HG03039 (cell line): ENCODE results near the gene SH3RF1.
A peak's percentile ranks its signal among the peaks of the same experiment; 100 is the strongest.

Experiments
- ATAC-seq: cut with Tn5 transposase; IDR thresholded peaks from one replicate; pipeline ENCODE4 v1.9.1; 2021; ENCODE audit warnings: mild to moderate bottlenecking, moderate library complexity; ENCODE audit not compliant: unreplicated experiment

The SH3RF1 gene

GRCh38 chr4:169110633-169111032, 160.1 kb downstream of the SH3RF1 start:
- ATAC-seq, result no peak

GRCh38 chr4:169109035-169109675, 161.6 kb downstream of the SH3RF1 start:
- ATAC-seq, result no peak

DNA sequence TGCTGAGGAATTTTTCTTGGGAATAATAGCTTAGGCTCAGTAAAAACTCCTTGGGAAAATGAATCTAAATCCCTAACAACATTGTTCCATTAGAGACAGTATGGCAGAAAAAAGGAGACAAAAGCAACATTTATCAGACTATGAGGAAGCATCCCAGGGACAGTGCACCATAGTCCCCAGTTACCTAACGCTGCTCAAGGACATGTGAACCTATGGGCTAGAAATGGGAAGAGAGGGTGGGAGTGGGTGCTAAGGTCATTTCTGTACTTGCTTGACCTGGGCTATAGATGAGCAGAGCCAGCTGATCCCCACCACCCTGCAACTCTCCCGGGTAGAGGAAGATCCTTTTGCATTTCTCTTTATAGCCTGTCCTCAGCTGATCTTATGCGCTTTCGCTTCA, 162.5 kb downstream of the SH3RF1 start:
- ATAC-seq, result no peak

GRCh38 chr4:169107528-169107927, 163.2 kb downstream of the SH3RF1 start:
- ATAC-seq, result no peak

- no peak for ATAC-seq
These were observed 164.0 kb downstream of the SH3RF1 start for GRCh38 chr4:169106696-169107229.

DNA sequence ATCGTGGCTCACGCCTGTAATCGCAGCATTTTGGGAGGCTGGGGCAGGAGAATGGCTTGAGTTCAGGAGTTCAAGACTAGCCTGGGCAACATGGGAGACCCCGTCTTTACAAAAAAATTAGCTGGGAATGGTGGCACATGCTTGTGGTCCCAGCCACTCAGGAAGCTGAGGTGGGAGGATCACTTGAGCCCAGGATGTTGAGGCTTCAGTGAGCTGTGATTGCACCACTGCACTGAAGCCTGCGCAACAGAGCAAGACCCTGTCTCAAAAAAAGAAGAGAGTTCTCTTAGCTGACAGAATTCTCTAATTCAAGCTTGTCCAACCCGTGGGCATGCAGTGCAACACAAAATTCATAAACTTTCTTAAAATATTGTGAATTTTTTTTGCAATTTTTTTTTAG, 165.1 kb downstream of the SH3RF1 start:
- no peak for ATAC-seq

DNA sequence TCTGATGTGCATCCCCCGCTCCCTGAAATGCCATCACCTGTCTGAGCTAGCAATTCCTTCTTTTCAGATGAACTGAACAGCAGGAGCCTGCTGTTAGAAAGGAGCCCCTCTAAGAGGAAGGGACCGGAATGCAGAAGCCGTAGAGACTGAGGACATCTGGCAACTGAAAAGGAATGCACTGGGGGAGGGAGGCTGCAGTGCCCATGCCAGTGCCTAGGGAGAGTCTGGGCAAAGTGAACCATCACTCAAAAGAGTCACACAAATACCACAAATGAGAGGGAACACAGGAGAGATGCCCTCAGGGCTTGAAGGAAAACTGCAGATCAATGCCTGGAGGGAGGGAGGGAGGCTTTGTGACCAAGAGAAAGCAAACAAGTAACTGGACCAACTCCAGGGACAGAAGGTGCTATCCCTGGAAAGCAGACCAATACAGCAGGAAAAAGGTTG, 166.8 kb downstream of the SH3RF1 start:
- ATAC-seq, result no peak

DNA sequence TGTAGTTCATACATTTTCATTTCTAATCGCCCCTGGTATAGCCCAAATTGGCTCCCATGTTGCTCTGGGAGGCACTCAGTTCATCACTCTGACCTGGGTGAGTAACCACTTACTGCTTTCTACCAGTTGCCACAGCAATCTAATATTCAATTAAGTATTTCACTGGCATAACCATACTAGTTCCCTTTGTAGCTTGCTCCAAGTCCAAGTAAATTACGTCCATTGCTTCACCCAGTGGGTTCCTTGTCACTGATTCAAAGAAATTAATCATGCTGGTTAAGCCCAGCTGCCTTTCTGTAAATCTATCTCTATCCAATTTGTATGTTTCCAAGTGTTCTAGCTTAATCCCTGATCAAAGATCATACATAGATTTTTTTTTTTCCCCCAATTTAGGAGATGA, 168.7 kb downstream of the SH3RF1 start:
- ATAC-seq, result no peak

DNA sequence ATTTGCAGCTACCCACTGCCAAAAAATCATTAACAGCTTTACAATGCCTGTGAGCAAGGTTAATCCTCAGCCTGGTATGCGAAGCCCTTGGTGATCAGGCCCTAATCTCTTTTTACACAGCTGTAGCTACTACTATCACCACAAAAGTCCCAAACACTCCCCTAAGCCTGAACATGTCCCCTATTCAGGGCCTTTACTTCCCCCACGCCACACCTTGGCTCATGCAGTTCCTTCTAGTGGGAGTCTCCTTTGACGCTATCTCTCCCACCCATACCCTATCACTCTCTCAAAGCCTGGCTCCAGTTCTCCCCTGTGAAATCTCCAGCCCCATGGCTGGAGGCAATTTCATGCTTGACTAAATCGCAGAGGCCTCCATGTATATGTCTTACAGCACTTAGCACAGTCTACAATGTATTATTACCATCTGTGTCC, 170.1 kb downstream of the SH3RF1 start:
- no peak for ATAC-seq

DNA sequence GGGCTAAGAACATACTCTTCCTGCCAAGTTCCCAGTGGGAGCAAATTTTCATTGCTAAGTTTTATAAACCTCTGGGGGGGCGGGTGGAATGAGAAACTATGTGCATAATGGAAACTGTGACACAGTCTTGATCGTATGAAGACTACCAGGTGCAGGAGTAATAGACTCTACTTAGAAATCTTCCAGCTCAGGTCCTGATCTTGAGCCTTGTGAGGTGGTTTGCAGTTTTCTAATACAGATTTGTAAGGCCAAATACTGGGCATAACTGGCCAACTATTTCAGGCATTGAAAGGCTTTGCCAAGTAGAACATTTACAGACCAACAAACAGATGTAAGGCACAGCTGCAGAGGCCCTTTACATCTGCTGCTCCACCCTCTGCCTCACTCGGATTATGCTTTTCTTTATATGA, 171.0 kb downstream of the SH3RF1 start:
- ATAC-seq, result no peak

GRCh38 chr4:169098969-169099690, 171.6 kb downstream of the SH3RF1 start:
- no peak for ATAC-seq

- peak; percentile 48 for ATAC-seq
These were observed 172.2 kb downstream of the SH3RF1 start for GRCh38 chr4:169098532-169098931.

GRCh38 chr4:169098054-169098497, 172.7 kb downstream of the SH3RF1 start:
- ATAC-seq, result peak; percentile 60

- ATAC-seq, result no peak
These were observed 174.5 kb downstream of the SH3RF1 start for GRCh38 chr4:169096221-169096620.

DNA sequence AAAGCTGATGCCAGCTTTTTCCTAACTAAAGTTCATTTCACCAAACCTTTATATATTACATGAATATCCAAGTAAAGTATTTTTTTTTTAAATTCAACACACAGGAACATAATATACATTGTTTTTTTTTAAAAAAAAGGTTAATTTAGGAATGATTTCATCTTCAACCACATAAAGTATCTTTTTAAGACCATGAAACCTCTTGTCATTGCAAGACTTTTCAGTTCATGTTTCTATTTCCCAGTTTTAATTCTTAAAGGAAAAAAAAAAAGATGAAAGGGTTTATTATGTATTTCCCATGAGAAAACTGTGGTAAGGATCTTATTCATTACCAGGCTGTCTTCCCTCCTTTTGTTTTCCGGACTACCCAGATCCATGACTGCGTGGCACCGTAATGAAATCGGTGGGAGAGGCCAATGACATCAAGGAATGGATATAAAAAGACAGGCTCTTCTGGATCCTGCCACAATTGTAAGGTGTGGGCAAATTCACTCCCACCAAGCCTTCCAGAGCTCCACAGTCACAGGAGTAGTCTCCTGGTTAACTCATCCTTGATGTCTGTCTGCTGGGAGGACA, 176.0 kb downstream of the SH3RF1 start:
- ATAC-seq, result no peak

DNA sequence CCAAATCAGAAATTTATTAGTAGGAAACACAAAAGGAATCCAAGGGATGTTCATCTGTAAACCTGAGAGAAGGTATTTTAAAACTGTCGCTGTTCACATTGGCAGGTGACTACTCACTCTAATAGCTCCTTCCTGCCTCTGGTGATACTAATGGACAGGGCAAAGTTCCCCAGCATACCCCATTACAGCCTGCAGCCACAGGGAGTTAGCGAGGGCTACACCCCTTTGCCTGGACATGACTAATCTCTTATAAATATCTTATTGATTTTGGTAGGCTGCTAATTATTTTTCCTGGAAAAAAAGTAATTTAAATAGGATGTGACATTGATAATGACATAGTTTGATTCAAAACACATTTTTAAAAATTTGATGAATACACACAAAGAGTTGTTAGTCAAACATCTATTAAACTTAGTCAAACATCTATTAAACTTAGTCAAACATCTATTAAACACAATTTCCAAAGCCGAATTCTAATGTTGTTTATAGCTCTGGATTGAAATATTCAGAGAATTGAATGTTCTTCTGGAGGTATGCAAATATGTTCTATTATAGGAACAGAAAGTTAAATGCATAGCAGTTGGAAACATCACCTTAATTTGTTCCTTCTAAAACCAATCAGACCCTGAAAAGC, 177.8 kb downstream of the SH3RF1 start:
- no peak for ATAC-seq

DNA sequence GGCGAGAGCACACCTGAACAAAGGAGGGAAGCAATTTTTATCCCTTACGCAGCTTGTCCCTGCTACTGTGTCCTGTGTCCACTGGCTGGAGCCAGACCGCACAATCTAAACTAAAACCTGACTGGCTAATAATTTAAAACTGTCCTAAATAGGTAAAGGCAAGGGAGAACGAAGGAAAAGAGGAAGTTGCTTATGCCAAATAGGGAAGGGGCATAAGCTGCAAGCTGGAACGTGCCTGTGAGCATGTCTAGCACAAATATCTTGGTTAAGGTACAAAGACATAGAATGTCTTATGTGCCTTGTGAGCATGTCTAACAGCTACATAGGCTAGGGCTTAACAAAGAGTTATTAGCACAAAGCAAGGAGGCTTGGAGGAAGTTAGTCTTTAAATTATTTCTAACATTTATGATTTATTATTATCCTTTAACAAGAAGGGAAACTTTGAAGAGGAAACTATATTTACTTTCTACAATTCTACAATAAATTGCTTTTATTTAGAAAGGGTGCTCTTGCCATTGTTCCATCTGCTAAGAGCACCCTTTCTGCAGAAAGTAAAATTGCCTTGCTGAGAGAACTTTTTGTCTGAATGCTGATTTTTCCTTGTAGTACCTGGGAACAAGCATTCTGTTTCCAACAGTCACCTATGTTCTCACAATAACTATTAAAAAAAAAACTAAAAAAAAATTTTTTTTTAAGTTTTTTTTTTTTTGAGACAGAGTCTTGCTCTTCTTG, 180.1 kb downstream of the SH3RF1 start:
- no peak for ATAC-seq

DNA sequence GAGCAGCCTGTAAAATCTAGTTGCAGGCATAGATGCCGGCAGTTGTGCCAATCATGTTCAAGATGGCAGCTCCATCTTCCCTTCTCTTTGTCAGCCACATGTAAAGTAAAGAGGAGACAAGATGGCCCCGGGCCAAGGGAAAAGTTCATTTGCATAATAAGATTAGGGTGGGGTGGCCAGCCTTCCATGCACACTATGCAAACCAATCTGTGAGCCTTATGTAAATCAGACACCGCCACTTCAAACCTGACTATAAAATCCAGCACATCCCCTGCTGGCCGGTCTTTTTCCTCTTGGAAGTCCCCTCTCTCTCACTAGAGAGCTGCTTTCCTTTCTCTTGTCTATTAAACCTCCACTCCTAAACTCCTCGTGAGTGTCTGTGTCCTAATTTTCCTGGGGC, 181.8 kb downstream of the SH3RF1 start:
- ATAC-seq, result no peak

GRCh38 chr4:169084954-169085353, 185.8 kb downstream of the SH3RF1 start:
- no peak for ATAC-seq

- no peak for ATAC-seq
These were observed 189.8 kb downstream of the SH3RF1 start for GRCh38 chr4:169080981-169081380.
